GM08714 (cell line): ENCODE results near the gene CDCP1.
"Not testable (repeated sequence)": the region's sequence is repeated elsewhere in the genome, so short reads cannot be mapped to it uniquely, and the experiment has no call there.

Source experiments
- H3K4me3 ChIP-seq: fragments of 200-500 bp; sonication (Bioruptor generic); 2 replicates; pipeline ENCODE4 v1.5.1; 2014; ENCODE audit warnings: mild to moderate bottlenecking, low read length, inconsistent platforms
- ZNF274 ChIP-seq: IDR thresholded peaks from 2 replicates; pipeline ENCODE4 v1.6.1; 2012; ENCODE audit warnings: mild to moderate bottlenecking, low read depth, low read length

The CDCP1 gene

DNA sequence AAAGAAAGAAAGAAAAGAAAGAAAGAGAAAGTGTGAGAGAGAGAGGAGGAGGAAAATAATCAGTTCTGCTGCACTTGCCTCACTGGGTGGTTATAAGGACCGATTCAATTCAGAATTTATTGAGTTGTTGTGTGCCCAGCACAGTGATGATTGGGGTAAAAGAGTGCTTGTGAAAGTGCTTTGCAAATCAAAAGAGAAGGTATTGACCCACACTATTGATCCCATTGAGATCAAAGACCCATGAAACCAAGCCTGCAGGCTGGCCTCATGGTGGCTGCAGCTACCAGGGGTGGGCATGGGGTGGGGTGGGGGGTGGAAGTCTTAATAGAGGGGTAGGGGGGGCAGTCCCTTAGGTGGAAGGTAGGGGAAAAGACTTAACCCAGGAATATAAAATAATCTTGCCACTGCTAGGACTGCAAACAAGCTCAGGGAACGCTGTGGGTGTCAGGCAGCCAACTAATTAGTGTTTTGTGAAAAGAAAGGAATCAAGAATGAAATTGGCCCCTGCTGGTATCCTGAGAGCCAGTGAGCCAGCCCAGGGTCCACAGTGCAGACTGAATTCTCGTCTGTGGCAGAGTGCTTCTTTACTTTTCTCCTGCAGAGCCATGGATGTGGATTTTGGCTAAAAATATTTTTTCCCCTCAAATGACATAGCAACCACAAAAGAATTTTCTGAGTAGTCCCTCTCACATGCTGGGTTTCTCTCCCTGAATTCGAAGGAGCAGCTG, 85.8 kb downstream of the CDCP1 start:
- TF ChIP-seq ZNF274 = no peak
- H3K4me3 ChIP-seq = no peak overlapping the region

DNA sequence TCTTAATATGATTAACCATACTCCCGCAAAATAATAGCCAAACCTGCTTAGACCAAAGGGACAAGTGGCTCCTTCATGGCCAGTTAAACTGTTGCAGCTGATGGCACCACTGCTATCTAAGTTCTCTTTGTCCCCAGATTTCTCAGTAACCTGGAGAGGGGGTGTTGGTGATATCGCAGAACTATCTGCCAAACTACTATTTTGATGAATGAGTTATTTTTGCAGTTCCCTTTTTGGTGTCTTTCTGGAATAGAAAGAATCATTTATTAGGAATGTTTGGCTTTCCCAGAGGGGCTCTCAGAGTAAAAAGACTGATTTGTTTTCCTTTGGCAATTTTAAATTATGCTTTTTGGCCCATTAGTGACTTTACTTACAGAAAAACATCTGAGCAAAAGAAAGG, 87.0 kb downstream of the CDCP1 start:
- no peak overlapping the region for H3K4me3 ChIP-seq
- no peak for TF ChIP-seq ZNF274

DNA sequence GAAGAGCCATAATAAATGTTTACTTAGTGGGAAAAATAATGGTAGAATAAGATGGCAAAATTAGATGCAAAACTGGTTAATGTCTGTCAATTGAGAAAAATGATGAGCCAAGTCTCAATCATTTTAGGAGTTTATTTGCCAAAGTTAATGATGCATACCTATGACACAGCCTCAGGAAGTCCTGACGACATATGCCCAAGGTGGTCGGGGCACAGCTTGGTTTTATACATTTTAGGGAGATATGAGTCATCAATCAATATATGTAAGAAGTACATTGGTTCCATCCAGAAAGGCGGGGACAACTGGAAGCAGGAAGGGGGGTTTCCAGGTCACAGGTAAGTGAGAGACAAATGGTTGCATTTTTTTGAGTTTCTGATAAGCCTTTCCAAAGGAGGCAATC, 88.6 kb downstream of the CDCP1 start:
- H3K4me3 ChIP-seq = no peak overlapping the region
- TF ChIP-seq ZNF274 = no peak

DNA sequence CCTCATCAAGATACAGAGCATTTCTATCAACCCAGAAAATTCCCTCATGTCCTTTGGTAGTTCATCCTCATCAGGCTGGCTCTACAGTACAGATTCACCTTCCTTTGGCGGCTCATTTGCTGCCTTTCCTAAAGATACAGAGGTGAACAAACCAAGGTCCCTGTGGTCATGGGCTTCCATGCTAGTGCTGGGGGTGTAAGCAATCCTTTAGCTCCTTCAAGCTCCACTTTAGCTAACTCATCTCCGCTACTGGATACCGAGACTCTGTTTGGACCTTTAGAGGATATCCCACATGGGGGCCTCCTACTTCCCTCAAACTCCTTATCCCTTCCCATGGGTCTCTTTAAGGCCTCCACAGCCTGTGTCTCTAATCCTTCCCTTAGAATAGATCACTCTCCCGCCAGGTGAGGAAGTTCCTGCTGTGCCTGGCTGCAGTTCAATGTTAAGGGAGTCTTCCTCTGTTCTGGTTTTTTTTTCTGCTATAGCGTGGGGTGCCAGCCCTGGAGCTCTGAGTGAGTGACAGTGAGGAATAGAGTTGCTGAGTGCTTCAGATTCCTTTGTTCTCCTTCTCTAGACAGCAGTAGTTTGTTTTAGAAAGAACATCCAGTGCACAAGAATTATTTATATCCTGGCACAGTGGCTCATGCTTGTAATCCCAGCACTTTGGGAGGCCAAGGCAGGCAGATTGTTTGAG, 89.4 kb downstream of the CDCP1 start:
- H3K4me3 ChIP-seq = no peak overlapping the region
- no peak for TF ChIP-seq ZNF274

DNA sequence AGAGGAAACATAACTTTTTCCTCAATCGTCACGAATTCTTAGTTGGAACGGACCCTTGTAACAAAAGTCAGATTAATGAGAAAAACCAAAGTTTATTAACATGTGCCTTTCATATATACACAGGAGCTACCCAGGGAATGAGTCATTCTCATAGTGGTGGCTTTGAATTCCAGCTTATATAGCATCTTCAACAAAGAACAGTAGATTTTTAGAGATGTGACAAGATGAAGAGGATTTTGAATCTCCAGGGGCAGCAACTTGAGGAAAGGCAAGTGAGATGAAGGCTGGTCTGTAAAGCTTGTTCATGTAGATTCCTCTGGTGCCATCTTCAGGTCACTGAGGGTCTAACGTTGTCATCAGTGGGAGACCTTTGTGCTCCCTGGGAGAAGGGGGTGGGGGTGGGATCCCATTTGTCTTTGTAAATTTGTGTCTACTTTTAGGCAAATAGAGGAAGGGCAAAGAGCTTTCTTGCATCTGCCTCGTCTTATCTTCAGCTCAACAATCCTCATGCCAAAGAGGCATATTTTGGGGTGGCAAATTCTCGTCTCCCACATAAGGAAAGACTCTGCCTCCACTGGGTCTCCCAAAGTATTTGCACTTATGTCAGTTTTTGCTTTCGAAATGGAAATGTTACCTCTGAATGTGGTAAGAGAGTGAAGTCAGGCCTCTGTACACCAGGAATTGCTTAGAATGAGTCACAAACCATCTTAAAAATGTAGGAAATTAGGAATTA, 90.6 kb downstream of the CDCP1 start:
- no peak overlapping the region for H3K4me3 ChIP-seq
- no peak for TF ChIP-seq ZNF274

DNA sequence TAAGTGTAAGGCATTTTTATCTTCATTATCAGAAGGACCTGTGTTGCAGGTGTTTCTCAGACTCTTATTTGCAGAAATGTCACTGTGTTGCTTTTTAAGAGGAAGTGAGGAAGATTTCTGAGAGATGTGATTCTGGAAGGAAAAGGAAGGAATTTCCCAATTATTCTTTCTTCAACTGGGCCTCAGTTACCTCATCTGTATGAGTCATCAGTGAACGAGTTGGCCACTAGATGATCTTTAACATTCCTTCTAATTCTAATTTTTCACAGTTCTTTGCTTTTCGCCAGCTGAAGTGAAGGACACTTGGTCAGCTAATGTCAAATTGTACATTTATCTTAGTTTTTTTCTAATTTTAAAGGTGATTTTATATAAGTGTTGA, 91.2 kb downstream of the CDCP1 start:
- no peak overlapping the region for H3K4me3 ChIP-seq
- TF ChIP-seq ZNF274 = no peak

DNA sequence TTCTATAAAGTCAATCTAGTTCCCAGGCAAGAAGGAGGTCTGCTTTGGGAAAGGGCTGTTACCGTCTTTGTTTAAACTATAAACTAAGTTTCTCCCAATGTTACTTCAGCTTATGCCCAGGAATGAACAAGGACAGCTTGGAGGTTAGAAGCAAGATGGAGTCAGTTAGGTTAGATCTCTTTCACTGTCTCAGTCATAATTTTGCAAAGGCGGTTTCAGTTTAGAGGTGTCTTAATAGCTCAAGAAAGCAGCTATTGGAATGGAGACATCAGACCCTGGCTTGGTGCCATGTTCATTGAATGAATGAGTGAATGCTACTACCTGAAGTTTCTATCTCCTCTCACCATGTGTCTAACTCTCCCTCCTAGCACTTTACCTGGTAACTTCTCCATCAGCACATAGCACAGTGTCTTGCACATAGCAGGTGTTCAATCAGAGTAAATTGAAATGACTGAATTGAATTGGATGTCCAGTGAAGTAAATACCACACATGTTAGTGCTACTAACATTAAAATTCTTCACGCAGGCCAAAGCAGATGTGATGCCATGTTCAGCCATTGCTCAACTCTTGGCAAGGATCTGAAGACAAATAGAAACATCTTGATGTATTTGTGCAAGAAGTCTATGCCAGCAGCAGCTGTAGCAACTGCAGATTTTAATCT, 91.9 kb downstream of the CDCP1 start:
- H3K4me3 ChIP-seq = no peak overlapping the region
- no peak for TF ChIP-seq ZNF274

DNA sequence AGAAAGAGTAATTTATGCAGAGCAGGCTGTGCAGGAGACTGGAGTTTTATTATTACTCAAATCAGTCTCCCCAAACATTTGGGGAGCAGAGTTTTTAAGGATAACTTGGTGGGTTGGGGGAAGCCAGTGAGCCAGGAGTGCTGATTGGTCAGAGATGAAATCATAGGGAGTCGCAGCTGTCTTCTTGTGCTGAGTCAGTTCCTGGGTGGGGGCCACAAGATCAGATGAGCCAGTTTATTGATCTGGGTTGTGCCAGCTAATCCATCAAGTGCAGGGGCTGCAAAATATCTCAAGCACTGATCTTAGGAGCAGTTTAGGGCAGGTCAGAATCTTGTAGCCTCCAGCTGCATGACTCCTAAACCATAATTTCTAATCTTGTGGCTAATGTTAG, 92.4 kb downstream of the CDCP1 start:
- not testable (repeated sequence) for H3K4me3 ChIP-seq

DNA sequence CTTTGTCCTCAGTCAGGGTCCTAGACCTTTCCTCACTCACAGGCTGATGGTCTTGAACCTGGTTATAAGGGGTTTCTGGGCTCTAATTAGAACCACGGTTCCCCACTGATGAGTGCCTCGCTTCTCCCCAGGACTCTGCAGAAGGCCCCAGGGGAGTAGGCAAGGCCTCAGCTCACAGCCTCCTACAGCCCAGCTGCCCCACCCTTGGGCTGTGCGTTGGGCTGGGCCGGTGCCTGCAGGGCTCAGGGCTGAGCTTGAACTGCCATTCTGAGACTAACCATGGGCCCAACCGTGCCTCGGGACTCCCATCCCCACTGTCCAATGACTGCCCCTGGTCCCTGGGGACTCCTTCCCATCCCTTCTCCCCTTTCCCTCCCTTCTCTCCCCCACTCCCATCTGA, 94.5 kb downstream of the CDCP1 start:
- TF ChIP-seq ZNF274 = no peak
- no peak overlapping the region for H3K4me3 ChIP-seq

DNA sequence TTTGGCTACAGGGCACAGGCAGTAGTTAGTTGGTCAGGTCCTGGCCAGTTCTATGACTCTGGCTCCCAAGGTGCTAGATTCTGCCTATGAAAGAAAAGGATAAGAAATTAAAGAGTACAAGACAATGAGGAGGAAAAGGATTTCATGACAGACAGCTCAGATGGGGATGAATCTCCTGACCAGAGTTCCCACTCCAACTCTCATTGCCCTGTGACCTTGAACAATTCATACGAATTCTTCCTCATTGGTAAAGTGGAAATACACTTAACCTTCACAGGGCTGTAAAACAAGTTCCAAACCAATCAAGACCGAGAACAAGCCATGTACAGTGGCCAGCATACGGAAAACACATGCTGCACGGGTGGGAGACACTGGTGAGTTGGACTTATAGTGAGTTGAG, 96.4 kb downstream of the CDCP1 start:
- no peak overlapping the region for H3K4me3 ChIP-seq
- TF ChIP-seq ZNF274 = no peak

DNA sequence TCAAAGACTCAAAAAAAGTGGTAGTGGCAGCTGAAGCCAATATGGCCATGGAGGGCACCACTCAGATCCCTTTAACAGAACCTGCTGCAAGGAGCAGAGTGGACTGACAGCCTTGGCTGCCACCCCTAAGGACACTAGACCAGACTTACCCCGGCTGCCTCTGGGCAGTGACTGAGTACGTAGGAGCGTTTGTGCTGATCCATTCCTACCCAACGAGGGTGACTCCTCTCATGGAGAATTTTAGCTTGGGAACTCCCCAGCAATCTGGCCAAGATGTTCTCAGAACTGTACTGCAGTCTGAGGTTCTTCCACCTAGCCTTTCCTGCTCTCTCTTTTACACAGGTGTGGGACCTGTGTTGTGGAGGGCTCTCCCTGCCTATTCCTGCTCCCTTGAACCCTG, 97.9 kb downstream of the CDCP1 start:
- TF ChIP-seq ZNF274 = no peak
- H3K4me3 ChIP-seq = no peak overlapping the region

DNA sequence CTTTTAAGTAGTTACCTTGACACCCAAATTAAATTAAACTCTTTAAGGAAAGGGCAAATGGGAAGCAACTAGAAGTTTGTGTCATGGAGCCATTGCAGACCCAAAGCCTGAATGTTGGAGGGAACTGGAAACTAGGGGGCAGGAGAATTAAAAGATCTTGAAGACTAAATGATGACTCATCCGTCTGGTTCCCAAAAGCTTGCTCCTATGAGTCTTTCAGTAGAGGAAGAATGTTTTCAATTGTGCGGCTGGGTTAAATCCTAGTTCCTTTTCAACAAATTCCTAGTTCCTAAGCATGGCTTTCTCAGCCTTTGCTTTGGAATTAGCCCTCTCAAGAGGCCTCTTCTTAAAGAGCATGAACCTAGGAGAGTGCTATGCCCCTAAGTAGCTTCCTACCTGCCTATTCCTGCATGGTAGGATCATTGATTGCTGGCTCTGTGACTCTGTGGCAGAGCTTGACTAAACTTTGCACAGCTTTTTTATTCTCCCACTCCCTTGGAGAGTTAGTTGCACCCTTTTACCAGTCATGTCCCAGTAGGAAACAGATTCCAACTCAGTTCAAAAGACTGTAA, 102.4 kb downstream of the CDCP1 start:
- H3K4me3 ChIP-seq = no peak overlapping the region
- TF ChIP-seq ZNF274 = no peak

DNA sequence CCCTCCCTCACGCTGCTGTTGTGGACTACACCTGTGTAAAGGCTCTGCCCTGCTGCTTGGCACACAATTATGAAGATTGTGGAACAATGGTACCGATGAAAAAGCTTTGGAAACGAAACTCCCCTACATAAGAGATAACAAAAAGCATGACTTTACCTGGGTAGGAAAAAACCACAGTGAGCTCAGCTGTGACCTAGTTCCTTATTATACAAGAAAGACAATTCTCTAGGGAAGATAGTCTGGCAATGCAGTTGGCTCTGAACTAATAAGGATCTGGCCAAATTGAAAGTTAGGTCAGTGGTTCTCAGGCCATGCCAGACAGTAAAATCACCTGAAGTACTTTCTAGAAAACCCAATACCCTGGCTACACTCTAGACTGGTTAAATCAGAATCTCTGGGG, 104.0 kb downstream of the CDCP1 start:
- TF ChIP-seq ZNF274 = no peak
- H3K4me3 ChIP-seq = no peak overlapping the region

DNA sequence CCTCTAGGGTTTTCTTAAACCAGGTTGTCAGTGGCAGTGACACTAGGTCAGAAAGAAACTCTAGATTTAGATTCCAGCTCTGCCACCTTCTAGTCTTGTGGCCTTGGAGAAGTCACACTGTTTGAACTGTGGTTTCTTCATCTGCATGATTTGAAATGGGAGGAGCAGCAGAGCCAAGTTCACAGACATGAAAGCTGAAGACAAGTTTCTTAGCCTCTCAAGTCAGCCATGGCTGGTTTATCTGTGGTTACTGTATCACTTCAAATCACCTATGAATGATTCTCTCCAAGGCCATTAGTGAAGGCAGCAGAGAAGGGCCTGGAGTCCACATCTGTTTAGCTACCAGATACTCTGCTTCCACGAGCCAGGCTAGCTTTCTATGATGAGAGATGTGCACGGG, 104.5 kb downstream of the CDCP1 start:
- no peak for TF ChIP-seq ZNF274
- H3K4me3 ChIP-seq = no peak overlapping the region

DNA sequence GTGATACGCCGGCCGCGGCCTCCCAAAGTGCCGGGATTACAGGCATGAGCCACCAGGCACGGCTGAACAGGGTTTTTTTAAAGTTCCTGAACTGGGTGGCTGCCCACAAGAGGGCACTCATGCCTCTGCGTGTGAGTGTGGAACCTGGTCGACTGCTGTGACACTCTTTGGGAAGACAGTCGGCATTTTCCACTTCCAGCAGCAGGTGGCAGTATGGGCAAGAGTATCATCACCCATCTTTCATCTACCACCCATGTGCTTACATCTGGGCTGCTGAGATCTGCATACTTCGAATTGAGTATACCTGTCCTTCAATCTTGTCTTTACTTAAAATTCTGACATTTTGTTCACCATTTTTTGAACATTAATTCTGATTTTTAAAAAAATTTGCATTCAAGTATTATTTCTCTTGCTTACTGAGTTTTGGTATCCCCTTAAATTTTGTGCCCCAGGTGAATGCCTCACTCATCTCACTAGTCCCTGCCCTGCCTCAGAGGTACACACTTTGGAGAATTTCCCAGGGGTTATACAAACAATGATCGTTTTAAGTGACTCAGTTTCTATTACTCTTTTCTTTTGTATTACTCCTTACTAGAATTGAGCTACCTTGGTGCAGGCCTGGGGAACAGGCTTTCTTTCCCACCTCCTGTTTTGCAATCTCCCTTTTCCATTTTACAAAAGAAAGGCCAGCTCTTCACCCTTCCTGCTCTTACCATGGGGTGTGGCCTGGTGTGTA, 108.3 kb downstream of the CDCP1 start:
- TF ChIP-seq ZNF274 = no peak
- H3K4me3 ChIP-seq = no peak overlapping the region
